Endothelial cell of umbilical vein (primary cell): Measurements from ENCODE around the gene RASAL1. TPM values are rescaled to one million over a fixed set of nuclear protein-coding genes. Genes with fewer than 3 reads are reported as not detected.

Experiments
- BruUV-seq: library from RNA; stranded (reverse); fragments of 400-500 nt; replicated peaks from 2 replicates; lab custom pipeline; 2021; lab: Mats Ljungman, UMichigan
- CTCF ChIA-PET: fragments of 300-600, 350-600 bp; sonication (Branson Sonifier 250); formaldehyde crosslinking; loops from one replicate; lab custom pipeline; 2021; ENCODE audit warnings: antibody characterized with exemption, inconsistent platforms; lab: Charles Lee
- POLR2A ChIA-PET: fragments of 300-600, 350-600 bp; sonication (Branson Sonifier 250); formaldehyde crosslinking; loops from one replicate; lab custom pipeline; 2021; ENCODE audit warnings: antibody characterized with exemption, inconsistent platforms; lab: Charles Lee
- DNase-seq: peaks from one replicate; pipeline ENCODE4 v3.0.0-alpha.2; 2011; ENCODE audit warnings: low read depth, low spot score
- FAIRE-seq: peaks from 2 replicates; lab custom pipeline; 2011; peaks lifted over from hg19 to GRCh38; lab: Jason Lieb, UNC
- H2AFZ ChIP-seq: 2 replicates; pipeline ENCODE4 v1.6.0; 2012; ENCODE audit warnings: low read depth, low read length, control low read depth, inconsistent platforms
- H3K27ac ChIP-seq: 2 replicates; pipeline ENCODE4 v1.5.1; 2011; ENCODE audit warnings: low read depth, mild to moderate bottlenecking, control low read depth, low read length, moderate library complexity; ENCODE audit not compliant: insufficient read depth
- H3K27me3 ChIP-seq, 2 experiments: 2 replicates each; pipeline versions ENCODE4 v1.6.0 to v1.6.1; 2011; ENCODE audit warnings: low read length in 2 of 2, mixed read lengths in 1 of 2; ENCODE audit not compliant: control insufficient read depth in 2 of 2, insufficient read depth in 2 of 2
- H3K36me3 ChIP-seq, 2 experiments: 2 replicates in 1 of 2; 3 replicates in 1 of 2; pipeline ENCODE4 v1.5.1; 2011; ENCODE audit warnings: low read length in 2 of 2, mild to moderate bottlenecking in 1 of 2, moderate library complexity in 1 of 2; ENCODE audit not compliant: control insufficient read depth in 2 of 2, insufficient read depth in 2 of 2; ENCODE audit errors: extremely low read depth in 1 of 2
- H3K4me1 ChIP-seq: 3 replicates; pipeline ENCODE4 v1.5.1; 2011; ENCODE audit warnings: mild to moderate bottlenecking, low read length; ENCODE audit not compliant: control insufficient read depth, insufficient read depth; ENCODE audit errors: extremely low read depth
- H3K4me2 ChIP-seq: 2 replicates; pipeline ENCODE4 v1.6.1; 2011; ENCODE audit warnings: low read length, control low read depth, mixed read lengths; ENCODE audit not compliant: insufficient read depth
- H3K4me3 ChIP-seq, 3 experiments: fragments of 200-600 bp in 1 of 3; sonication (generic), shearing (Covaris generic) in 1 of 3; replicated peaks in 1 of 3; 2 replicates each; pipeline ENCODE4 v1.5.1; 2011 to 2016; ENCODE audit warnings: control low read depth in 3 of 3, low read length in 3 of 3, mild to moderate bottlenecking in 2 of 3, inconsistent platforms in 1 of 3, low read depth in 1 of 3, moderate library complexity in 1 of 3; ENCODE audit not compliant: insufficient read depth in 1 of 3
- H3K79me2 ChIP-seq: 2 replicates; pipeline ENCODE4 v1.6.0; 2012; ENCODE audit warnings: low read length, inconsistent platforms; ENCODE audit not compliant: control insufficient read depth, insufficient read depth
- H3K9ac ChIP-seq: replicated peaks from 2 replicates; pipeline ENCODE3; 2011; ENCODE audit warnings: low read length, control low read depth; ENCODE audit not compliant: insufficient read depth; ENCODE audit errors: extremely low read depth
- H3K9me1 ChIP-seq: replicated peaks from 3 replicates; pipeline ENCODE4 v1.6.0; 2011; ENCODE audit warnings: mild to moderate bottlenecking, low read length; ENCODE audit not compliant: control insufficient read depth, insufficient read depth; ENCODE audit errors: extremely low read depth
- H3K9me3 ChIP-seq: replicated peaks from 2 replicates; pipeline ENCODE4 v1.5.1; 2012; ENCODE audit warnings: low read length, inconsistent platforms; ENCODE audit not compliant: control insufficient read depth, insufficient read depth
- H4K20me1 ChIP-seq: replicated peaks from 2 replicates; pipeline ENCODE3; 2011; ENCODE audit warnings: mild to moderate bottlenecking, low read length; ENCODE audit not compliant: control insufficient read depth, insufficient read depth; ENCODE audit errors: extremely low read depth
- CTCF ChIP-seq, 2 donors: IDR thresholded peaks; 1 replicate in 1 of 2; 2 replicates in 1 of 2; pipeline ENCODE4 v1.5.1; 2011; ENCODE audit warnings: low read length in 2 of 2, mild to moderate bottlenecking in 2 of 2, moderate library complexity in 2 of 2, control low read depth in 1 of 2, inconsistent platforms in 1 of 2, low read depth in 1 of 2; ENCODE audit not compliant: insufficient read depth in 1 of 2; ENCODE audit errors: extremely low read depth in 1 of 2
- EZH2 ChIP-seq: IDR thresholded peaks from 2 replicates; pipeline ENCODE4 v1.6.1; 2012; ENCODE audit warnings: borderline replicate concordance, low read depth, mild to moderate bottlenecking, moderate library complexity, low read length, inconsistent platforms; ENCODE audit not compliant: severe bottlenecking
- FOS ChIP-seq: IDR thresholded peaks from 2 replicates; pipeline ENCODE4 v1.6.1; 2011; ENCODE audit warnings: mild to moderate bottlenecking, low read length, moderate library complexity, borderline replicate concordance; ENCODE audit not compliant: insufficient read depth
- GATA2 ChIP-seq: IDR thresholded peaks from 2 replicates; pipeline ENCODE4 v1.7.0; 2011; ENCODE audit warnings: low read depth, mild to moderate bottlenecking, moderate library complexity, mixed read lengths, low read length; ENCODE audit not compliant: insufficient read length, insufficient read depth
- JUN ChIP-seq: IDR thresholded peaks from 2 replicates; pipeline ENCODE4 v1.6.1; 2011; ENCODE audit warnings: borderline replicate concordance, low read depth; ENCODE audit not compliant: insufficient read length, insufficient read depth
- MAX ChIP-seq: IDR thresholded peaks from 2 replicates; pipeline ENCODE4 v1.6.1; 2011; ENCODE audit not compliant: insufficient read depth, insufficient read length
- MYC ChIP-seq: IDR thresholded peaks from one replicate; pipeline ENCODE4 v1.6.1; 2011; ENCODE audit warnings: mild to moderate bottlenecking, low read depth, low read length
- POLR2A ChIP-seq: IDR thresholded peaks from 2 replicates; pipeline ENCODE4 v1.6.1; 2012; ENCODE audit warnings: low read depth, mild to moderate bottlenecking, control low read depth, low read length
- POLR2AphosphoS5 ChIP-seq: IDR thresholded peaks from 2 replicates; pipeline ENCODE4 v1.6.1; 2012; ENCODE audit warnings: low read depth, mild to moderate bottlenecking, control low read depth, low read length, moderate library complexity; ENCODE audit not compliant: insufficient read depth
- dilution Hi-C: fragments of 300-500 bp; cut with MboI; formaldehyde crosslinking; loops from one replicate; pipeline ENCODE4 v1.15.0; 2019; ENCODE audit warnings: low sequenced_read_pairs; ENCODE audit not compliant: extremely low pct_ligation_motif_present
- intact Hi-C: fragments of 100-400 bp; cut with micrococcal nuclease; formaldehyde crosslinking; loops from one replicate; pipeline ENCODE4 v1.10.0; 2022
- polyA plus RNA-seq, 4 experiments: library from polyadenylated mRNA; depleted of rRNA in 3 of 4; stranded (reverse) in 3 of 4; unstranded in 1 of 4; fragments of >200 nt; gene quantifications; 2 replicates each; pipeline versions ENCODE4 v1.2.1 to v1.2.3, GENCODE V29; 2011 to 2012; ENCODE audit warnings: missing spikeins in 1 of 4
- total RNA-seq: library from RNA; stranded (reverse); gene quantifications from 2 replicates; pipeline ENCODE4 v1.2.3, GENCODE V29; 2021

The RASAL1 gene
- total and polyA plus RNA-seq, 2 donors (not counting 3 experiments of a cell fraction or from before 2014, with no cell fraction given) = not detected

GRCh38 chr12:113169697-113170096, 34.1 kb upstream of the RASAL1 start:
- dilution Hi-C loops = no loop called here
- TF ChIP-seq JUN (no peak), MYC (no peak), EZH2 (no peak), FOS (no peak), GATA2 (no peak), MAX (no peak), POLR2AphosphoS5 (no peak), CTCF (IDR thresholded peaks at IDR 0.05; ENCODE audit: extremely low read depth in 1 of 2, insufficient read depth in 1 of 2, low read depth in 1 of 2, low read length in 2 of 2) (no peak), POLR2A (no peak)

More at GRCh38 chr12:113169697-113170096, 34.1 kb upstream of the RASAL1 start:
- H3K9ac ChIP-seq = no peak overlapping the region
- peaks cover 20 to 48% of the 10 kb centered on the region in 2 experiments for H3K36me3 ChIP-seq
- H2AFZ ChIP-seq = no peak overlapping the region
- no peak overlapping the region for H3K4me2 ChIP-seq
- H3K27me3 ChIP-seq = no peaks in the 10 kb centered on the region
- no peaks in the 10 kb centered on the region for H4K20me1 ChIP-seq
- no peaks in the 10 kb centered on the region for H3K9me1 ChIP-seq
- no TSS peak for BruUV-seq
- intact Hi-C loops = no loop called here
- H3K4me3 ChIP-seq = no peak overlapping the region
- no peaks in the 10 kb centered on the region for H3K4me1 ChIP-seq
- DNase-seq (no peak), FAIRE-seq (no peak)
- no peaks in the 10 kb centered on the region for H3K79me2 ChIP-seq
- CTCF ChIA-PET = no interaction called here
- POLR2A ChIA-PET = no interaction called here
- no peak overlapping the region for H3K27ac ChIP-seq
- no peaks in the 10 kb centered on the region for H3K9me3 ChIP-seq
